NCI-H82 treated with DMSO at 0.1 percent for 48 hours (cell line): ENCODE data around the gene ARHGEF25.
"Not testable (repeated sequence)": the region's sequence is repeated elsewhere in the genome, so short reads cannot be mapped to it uniquely, and the experiment has no call there.

Source experiments
- DNase-seq: peaks from one replicate; lab custom pipeline; 2025; ENCODE audit not compliant: unreplicated experiment; lab: John Stamatoyannopoulos, UW

ARHGEF25 gene

GRCh38 chr12:57632958-57633840 lies 22.0 kb downstream of the ARHGEF25 start, which contains the start of gene B4GALNT1:
Gene B4GALNT1 (minus strand): TSS chr12:57633201. CDS start chr12:57632132, 1,069 bp downstream.
- peak; percentile 46 for DNase-seq

GRCh38 chr12:57636731-57637130 lies 25.5 kb downstream of the ARHGEF25 start:
- not testable (repeated sequence) for DNase-seq

GRCh38 chr12:57637364-57637763 lies 26.1 kb downstream of the ARHGEF25 start:
- no peak for DNase-seq

- no peak for DNase-seq
These were observed 26.9 kb downstream of the ARHGEF25 start for GRCh38 chr12:57638096-57638495.

GRCh38 chr12:57640175-57641042 lies 29.2 kb downstream of the ARHGEF25 start:
- DNase-seq = no peak

GRCh38 chr12:57641699-57642442 lies 30.6 kb downstream of the ARHGEF25 start:
- no peak for DNase-seq

GRCh38 chr12:57645990-57646658 lies 34.9 kb downstream of the ARHGEF25 start:
- not testable (repeated sequence) for DNase-seq

GRCh38 chr12:57646659-57647049 lies 35.4 kb downstream of the ARHGEF25 start:
- not testable (repeated sequence) for DNase-seq

- no peak for DNase-seq
These were observed 42.8 kb downstream of the ARHGEF25 start for GRCh38 chr12:57654042-57654441.

- DNase-seq = no peak
These were observed 44.5 kb downstream of the ARHGEF25 start for GRCh38 chr12:57655541-57656240.

- not testable (repeated sequence) for DNase-seq
These were observed 45.2 kb downstream of the ARHGEF25 start for GRCh38 chr12:57656408-57656807.

GRCh38 chr12:57657744-57658143 lies 46.5 kb downstream of the ARHGEF25 start:
- DNase-seq = no peak

- no peak for DNase-seq
These were observed 47.7 kb downstream of the ARHGEF25 start for GRCh38 chr12:57658890-57659289.

- DNase-seq = no peak
These were observed 50.1 kb downstream of the ARHGEF25 start for GRCh38 chr12:57661376-57661775.

GRCh38 chr12:57665066-57665820 lies 54.0 kb downstream of the ARHGEF25 start:
- DNase-seq = not testable (repeated sequence)
